Stimulated activated CD4-positive, alpha-beta T cell treated with anti-CD3 and anti-CD28 coated beads, Interleukin-15, amount 100 ng/mL, for 1 hour (primary cell): Measurements from ENCODE around the gene IGF2BP2.
A peak's percentile ranks its signal among the peaks of the same experiment; 100 is the strongest.
"Not testable (repeated sequence)": the region's sequence is repeated elsewhere in the genome, so short reads cannot be mapped to it uniquely, and the experiment has no call there.

Experiments
- DNase-seq, 2 donors: peaks; one replicate each; pipeline ENCODE4 v3.0.0-alpha.2; 2020; ENCODE audit warnings: low read depth in 1 of 2, low spot score in 1 of 2

The IGF2BP2 gene

DNA sequence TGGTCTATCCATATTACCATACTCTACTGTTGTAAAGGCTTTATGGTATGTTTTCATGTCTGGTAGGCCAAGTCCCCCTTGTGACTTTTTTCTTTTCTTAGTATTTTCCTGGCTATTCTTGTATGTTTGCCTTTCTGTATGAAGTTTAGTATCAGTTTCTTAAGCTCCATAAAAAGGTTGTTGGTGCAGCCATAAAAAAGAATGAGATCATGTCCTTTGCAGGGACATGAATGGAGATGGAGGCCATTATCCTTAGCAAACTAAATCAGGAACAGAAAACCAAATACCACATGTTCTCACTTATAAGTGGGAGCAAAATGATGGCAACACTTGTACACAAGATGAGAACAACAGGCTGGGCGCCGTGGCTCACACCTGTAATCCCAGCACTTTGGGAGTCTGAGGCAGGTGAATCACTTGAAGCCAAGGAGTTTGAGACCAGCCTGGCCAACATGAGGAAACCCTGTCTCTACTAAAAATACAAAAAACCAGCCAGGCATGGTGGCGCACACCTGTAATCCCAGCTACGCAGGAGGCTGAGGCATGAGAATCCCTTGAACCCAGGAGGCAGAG is 13.7 kb upstream of the IGF2BP2 start:
- not testable (repeated sequence) for DNase-seq

DNA sequence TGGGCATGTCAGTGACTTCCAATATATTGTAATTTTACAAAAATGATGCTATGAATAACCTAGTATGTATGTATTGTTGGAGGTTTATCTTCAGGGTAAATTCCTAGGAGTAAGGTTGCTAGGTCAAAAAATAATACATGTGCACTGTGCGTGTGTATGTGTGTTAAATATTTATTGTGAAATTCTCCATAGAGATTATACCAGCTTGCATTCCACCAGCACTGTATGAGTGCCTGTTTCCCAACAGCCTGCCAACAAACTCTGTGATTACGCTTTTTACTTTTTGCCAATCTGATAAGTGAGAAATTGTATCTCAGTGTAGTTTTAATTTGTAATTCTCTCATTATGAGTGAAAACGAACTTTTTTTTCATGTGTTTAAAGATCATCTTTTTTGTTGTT is 12.6 kb upstream of the IGF2BP2 start:
- DNase-seq = no peak

DNA sequence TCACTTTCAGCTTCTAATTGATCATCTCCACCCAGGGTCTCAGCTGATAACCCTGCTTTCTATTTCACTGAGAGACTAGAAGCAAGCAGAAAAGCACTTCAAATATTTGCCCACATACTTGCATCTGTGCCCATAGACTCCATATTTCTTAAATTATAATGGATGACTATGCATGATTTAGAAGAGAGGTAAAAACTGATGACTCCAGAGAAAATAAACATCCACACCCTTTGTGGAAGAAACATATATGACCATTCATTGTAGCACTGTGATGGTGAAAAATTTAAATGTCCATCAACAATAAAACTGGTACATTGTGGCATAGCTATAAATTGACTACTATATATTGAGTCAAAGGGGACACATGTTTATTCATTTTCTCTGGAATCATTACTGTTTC is 7.1 kb upstream of the IGF2BP2 start:
- no peak for DNase-seq

DNA sequence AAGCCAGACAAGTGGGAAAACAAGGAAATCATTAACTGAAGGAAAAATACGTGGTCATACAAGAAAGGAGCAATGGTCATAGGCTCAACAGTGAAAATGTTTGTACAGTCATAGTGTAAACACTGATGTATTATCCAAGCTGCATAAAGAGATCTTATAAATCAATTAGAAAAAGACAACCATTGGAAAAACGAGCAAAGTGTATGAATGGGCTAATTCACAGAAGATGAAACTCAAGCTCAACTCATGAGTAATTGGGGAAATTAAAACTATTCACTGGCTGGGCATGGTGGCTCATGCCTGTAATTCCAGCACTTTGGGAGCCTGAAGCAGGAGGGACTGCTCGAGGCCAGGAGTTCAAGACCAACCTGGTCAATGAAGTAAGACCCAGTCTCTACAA is 6.4 kb upstream of the IGF2BP2 start:
- no peak for DNase-seq

DNA sequence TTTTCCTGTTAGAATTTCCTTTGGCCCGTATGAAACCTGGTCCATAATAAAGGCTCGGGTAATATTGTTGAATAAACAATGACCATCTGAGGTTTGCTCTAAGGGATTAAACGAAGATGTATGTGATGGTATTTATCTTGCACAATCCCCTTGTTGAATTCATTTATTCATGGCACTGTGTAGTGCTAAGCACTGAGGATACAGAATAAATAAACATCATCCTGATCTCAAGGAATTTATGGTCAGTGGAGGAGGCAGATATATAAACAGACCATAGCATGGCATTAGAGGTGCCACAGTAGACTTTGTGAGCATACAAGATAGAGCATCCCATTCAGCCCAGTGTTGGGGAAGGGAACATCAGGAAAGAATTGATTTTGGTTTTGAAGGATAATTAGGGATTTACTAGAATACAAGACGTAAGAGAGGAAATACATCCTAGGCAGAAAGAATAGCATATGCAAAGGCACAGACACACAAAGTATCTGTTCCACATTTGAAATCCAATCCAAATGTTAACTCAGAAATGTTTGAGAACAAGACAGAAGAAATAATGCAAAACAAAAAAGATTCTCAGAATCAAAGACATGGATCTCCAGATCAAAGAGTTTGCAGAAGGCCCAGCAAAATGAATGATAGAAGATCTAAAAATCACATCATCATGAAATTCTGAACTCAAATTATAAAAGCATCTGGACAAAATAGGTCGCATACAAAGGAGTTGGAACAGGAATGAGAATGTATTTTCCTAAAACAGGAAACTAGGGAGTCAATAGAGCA is 5.4 kb upstream of the IGF2BP2 start:
- no peak for DNase-seq

DNA sequence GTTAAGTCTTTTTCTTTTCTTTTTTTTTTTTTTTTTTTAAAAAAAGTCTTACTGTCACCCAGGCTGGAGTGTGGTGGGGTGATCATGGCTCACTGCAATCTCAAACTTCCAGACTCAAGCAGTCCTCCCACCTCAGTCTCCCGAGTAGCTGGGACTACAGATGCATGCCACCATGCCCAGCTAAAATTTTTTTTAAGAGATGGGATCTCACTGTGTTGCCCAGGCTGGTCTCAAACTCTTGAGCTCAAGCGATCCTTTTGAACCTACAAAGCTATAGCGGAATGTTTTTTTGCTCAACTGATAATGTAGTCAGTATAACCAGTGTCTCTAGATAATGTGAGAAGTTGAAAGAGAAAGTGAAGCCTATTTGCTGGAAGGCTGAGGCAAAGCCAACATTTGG is 3.9 kb upstream of the IGF2BP2 start:
- DNase-seq = no peak

DNA sequence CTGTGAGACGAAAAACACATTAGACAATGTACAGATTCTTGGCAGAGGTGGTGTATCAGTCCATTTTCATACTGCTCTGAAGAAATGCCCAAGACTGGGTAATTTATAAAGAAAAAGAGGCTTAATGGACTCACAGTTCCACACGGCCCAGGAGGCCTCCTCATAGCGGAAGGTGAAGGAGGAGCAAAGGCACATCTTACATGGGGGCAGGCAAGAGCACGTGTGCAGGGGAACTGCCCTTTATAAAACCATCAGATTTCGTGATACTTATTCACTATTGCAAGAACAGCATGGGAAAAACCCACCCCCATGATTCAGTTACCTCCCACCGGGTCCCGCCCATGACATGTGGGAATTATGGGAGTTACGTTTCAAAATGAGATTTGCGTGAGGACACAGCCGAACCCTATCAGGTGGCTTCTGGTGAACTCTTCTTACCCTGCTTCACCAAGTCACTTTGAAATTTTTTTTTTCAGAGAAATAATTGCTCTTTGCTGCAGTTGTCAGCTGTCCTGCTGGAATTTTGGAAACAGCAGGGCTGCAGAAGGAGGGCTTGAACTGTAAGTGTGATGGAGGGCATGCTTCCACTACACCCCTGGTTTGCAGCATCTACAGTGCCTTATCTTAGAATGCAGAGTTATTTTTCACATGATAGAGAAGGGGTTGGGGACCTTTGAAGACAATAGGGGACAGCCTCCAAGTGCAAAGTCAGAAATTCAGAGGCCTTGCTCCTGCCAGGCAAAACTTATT is 2.9 kb upstream of the IGF2BP2 start:
- DNase-seq = no peak

DNA sequence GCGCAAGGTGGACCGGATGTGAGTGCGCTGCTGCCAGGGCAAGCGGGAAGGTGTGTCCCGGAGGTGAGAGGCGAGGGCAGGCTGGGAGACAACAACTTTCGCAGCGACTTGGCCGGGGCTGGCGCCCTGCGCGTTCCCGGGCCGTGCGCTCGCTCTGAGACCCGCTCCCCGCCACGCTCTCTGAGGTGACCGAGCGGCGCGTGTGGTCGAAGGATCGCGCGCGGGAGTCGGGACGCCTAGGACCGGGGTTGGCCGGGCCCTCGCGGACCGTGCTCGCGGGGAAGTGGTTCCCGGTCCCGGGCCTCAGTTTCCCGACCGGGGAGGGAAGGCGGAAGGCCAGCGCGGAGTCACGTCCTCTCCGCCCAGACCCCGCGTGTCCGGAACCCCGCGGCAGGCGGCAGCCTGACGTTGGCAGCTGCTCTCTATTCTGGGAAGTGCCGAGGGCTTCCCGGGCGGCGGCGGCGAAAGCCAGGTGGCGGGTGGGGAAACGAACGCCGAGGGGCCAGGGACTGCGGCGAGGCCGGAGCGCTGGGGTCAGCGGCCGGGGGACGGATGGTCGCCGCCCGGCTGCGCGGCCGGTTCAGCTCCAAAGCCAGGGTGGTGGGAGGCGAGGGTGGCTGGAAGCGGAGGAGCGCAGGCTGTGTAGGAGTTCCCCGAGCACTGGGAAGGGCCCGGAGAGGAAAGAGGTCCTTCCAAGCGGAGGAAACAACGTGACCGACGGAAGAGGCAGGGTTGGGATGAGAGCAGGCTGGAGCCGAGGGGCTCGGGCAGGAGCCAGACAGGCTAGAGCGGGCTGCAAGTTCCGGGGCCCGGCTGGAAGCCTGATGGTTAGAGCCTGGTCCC is 1.0 kb upstream of the IGF2BP2 start:
- DNase-seq = peak in 1 of 2 donors; percentile 20

DNA sequence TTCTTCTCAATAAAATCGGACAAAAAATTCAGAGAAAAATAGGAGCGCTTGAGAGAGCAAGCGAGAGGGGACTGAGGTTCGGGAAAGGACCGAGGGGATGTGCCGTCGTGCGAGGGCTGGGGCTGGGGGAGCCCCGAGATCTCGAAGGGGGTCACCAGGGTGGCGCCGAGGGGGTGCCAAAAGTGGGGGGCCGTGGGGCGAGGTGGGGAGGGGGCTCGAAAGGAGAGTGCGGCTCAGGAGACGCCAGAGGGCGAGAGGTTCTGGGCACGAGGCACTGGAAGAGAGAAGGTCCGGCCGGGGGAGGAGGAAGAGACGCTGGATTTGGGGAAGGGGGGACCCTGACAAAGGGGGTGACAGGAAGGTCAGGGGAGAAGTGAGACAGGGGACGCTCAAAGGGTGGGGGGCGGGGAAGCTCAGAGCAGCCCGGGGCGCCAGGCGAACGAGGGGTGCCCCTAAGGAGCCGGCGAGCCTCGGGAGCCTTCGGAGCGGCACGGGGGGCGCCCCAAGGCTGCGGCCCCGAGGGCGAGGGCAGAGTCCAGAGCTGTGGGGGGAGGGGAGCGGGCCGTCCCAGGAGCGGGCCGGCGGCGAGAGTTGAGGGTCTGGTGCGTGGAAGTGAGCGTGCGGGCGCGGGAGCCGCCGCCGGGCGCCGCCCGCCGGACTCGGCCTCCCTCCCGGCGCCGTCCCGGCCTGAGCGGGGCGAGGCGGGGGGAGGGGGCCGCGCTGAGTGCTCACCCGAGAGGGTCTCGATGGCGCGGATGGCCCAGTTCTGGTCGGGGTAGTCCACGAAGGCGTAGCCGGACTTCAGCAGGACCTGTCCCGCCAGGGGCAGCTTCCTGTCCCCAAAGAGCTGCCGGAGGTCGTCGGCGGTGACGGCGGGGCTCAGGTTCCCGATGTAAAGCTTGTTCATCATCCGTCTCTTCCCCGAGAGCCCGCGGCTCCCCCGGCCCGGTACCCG is 514 bp downstream of the IGF2BP2 start:
- peak in 1 of 2 donors; percentile 15 for DNase-seq

DNA sequence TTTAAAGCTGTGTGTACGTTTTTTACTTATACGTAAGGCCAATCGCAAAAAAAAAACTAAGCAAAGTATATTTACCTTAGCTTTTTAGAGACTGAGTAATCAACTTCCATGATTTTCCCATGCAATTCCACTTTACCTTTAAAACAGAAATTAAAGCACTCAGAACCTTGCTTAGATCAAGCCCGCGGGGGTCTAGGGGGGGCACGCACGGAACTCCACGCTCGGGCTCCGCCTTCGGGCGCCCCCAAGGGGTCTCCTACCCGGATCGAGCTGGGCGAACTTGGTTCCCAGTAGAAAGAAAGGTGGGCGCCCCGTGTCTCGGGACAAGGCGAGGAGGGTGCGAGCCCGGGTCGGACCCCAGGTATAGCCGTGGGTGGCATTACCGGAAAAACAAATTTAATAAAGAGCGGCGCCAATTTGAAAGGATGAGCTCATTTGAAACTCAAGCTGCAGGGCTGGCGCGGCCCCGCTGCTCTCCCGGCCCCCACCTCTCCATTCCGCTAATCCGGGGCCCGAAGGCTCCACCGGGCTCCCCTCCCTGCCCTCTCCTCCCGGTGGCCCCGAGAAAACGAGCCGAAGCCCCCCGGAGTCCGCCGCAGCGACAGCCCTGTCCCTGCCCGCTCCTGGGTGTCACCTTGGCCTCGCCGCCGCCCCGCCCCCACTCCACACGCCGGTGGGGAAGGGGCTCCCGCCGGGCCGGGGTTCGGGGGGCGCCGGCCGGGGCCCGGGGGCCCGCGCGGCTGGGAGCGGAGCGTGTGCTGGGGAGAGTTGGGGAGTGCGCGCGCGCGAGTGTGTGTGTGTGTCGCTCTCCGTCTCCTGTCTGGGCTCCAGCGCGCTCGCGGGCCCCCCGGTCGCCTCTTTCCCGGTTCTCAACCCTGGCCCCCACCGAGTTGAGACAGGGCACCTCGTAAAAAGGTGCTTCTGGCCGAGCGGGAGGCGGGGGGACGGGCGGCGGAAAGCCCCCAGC is 1.5 kb downstream of the IGF2BP2 start:
- no peak for DNase-seq

DNA sequence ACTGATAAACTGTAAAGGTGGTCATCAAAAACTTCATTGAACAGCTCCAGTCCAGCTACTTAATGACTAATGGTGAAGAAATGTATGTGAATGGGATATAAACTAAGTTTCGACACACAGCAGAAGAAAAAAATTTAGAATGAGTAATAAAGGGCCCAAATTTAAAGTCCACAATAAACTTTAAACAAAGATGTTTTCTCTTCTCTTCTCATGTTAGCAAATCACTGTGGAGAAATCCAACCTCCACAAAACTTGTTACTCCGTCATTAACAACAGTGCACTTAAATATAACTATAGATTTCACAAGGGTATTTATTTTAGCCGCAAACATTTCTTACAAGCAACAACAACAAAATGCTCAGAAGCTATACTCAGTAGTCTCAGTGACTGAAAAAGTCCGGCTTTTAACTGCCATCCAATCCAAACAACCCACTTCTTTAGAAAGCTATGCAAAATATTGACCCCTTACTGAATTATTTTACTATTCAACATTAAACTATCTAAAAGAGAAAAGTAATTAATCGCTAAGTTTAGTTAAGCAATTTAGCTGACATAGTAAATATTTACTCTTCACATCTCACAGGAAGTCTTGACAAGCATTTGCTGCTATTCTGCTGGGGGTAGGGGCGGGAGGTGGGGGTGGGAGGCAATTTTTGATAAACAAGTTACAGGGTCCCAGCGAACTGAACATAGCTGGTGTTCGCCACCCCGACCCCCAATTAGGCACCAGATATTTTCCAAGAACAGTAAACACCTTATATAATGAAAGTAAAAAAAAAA is 2.4 kb downstream of the IGF2BP2 start:
- no peak for DNase-seq

DNA sequence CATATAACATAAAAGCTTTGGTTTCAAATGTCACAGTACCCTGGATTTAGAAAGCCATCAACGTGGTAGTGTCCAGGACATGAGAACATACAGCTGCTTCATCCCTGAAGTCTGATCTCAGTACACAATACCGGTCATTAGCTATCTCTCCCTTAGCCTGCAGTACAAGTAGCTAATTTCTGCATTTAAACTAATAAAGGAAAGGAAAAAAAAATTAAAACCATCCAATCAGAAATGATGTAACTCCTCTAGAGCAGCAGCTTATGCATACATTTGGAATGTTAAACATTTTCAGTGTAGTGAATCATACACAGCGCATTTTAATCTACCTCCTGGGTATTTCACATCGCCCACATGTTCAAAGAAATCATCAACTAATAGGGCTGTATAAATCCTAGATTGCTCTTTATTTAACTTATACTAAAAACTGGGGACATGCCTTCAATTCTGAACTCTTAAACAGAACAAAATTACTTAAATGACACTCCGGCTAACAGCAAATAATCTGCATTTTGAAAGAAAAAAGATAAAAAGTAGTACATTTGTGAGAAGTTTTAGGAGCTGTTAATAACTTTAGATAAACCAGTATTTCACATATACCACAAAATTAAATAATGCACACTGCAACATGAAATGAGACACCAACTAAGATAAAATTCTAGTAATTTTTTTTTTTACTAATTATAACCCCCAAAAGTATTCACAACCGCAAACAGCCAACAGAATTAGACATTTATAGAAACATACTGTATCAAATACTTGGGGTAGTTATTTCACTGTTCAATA is 3.7 kb downstream of the IGF2BP2 start:
- no peak for DNase-seq

DNA sequence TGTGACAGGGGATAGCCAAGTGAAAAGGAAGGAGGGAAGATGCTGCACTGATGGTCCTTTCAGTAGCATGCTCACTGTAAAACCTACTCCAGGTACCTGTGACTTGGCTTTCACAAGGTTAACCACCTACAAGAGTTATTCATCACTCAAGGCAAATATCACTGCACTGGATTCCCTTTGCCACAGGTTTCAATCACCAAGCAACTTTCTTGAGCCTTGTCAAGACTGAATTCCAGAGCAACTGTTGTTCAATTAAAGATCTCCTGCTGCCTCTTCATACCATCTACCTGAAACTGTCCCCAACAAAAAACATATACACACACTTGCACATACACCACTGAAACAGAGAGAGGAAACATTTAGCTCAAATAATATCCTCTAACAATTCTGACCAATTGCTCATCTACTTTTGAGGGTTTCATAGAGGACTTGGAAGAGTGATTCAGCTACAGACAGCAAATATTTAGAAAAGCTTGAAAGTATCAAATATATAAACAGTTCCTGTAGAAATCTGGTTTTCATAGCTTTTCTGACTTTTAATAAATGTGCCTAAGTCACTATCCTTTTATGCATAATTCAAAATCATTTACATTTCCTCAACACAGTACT is 6.5 kb downstream of the IGF2BP2 start:
- no peak for DNase-seq

DNA sequence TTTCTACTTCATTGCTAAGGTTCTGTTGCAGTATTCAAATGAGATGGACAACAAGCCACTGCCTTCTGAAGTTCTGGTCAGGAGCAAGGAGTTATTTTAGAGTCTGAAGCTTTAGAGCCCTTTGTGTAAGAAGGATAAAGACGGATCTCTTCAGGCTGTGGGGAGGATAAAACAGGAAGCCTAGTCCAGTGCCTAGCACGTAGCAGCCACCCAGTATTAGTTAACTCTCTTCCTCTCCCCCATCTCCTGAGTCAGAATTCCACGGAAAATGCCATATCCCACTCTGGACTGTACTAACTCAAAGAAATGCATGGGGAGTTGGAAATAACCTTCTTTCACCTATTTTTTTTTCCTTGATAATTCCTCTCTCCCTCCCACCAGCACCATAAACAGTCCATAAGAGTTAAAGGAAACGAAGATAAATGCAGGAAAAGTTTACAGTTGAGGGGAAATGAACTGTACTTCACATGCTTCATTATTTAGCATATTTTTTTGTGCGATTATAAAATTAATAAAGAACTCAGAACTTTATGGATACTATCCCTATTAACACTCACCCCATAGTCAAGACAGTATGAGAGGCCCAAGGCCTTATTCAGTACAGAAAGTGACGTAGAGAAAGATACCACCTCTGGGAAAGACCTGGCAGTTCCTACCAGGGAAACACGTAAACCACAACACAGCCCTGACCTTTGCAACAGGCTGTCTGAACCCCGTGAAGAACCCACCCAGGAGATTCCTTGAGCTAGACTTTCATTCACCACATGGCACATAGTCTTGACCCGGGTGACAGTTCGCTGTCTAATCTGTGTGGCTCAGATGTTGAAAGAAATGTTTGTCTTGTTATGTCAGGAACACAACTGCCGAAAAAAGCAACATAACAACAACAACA is 9.2 kb downstream of the IGF2BP2 start:
- DNase-seq = no peak

DNA sequence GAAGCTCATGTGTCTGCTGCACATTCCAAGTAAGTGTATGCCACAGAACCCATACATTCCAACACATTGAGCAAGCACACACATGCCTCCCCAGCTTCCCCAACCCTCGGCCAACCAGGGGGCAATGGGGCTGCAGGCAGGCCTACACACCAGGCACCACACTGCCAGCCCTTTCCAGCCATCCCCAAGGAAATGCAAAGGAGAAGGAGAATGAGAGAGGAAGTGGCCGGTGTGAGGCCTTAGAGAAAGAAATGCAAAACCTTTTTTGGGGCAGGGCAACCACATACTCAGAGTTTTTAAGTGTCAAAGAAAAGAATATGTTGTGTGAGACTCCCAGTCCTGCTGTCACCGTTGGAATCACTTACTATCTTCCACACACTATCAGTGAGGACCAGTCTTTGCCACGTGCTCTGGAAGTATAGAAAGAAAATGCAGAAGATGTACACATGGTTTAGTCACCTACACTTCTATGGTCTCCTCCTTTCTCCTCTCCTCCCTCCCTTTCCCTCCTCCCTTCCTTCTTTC is 11.1 kb downstream of the IGF2BP2 start:
- DNase-seq = no peak

DNA sequence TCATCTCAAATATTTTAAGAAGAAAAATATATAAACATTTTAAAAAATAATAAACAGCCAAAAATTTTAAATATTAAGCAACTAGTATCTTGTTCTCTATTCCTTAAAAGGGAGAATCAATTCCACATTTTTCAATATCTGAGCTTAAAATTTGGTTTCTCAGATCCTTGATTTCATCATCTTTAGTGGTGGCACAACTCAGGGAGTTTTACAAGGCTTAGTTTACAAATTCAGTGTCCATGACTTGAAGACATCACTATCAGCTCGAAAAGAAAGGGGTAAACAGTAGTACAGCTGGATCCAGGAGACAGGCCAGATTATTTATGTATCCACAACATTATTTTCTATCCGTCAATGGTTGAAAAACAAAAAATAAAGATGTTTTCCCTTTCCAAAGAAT is 11.6 kb downstream of the IGF2BP2 start:
- no peak for DNase-seq
